ENCODE measurements around the gene FGF8. TPM values are rescaled to one million over a fixed set of nuclear protein-coding genes. Genes with fewer than 3 reads are reported as not detected.

Gene FGF8, protein sequence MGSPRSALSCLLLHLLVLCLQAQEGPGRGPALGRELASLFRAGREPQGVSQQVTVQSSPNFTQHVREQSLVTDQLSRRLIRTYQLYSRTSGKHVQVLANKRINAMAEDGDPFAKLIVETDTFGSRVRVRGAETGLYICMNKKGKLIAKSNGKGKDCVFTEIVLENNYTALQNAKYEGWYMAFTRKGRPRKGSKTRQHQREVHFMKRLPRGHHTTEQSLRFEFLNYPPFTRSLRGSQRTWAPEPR
- not detected for total RNA-seq

DNA sequence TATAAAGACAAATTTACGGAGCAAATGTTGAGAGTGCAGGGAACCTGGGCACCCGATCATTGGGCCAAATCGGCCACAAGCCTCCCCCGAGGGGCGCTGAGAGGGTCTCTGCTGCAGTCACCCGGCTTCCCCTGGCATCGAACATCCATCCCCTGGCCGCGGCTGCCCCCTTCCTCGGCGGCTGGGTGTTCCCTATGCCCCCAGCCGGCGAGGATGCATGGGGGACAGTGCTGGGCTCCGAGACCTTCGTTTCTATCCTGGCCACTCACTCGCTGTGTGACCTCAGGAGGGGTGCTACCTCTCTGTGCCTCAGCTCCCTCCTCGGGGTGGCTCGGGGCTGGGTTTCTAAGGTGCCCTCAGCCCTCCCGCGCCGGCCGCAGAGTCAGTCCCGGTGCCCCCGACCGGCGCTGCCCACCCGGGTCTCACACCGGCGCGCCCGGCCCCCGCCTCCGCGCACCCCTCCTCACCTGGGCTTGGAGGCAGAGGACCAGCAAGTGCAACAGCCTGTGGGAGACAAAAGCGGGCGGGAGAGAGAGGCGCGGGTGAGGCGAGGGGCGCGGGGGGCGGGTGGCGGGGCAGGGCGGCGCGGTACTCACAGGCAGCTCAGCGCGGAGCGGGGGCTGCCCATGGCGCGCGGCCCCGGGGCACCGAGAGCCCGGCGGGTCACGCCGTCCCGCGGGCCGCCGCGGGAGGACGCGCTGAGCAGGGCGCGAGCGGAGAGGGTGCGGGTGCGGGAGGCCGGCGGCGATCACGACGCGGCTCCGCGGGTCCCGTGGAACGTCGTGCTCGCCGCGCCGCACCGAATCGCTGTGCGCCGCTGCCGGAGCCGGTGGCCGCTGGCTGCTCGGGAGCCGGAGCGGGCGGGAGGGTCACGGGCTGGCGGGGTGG lies at the start of gene FGF8:
Gene FGF8, minus strand, starts transcription at position 842 of the 888 bp plus-strand sequence. Its CDS starts 214 bp downstream, at position 628.
- ATAC-seq (no peak), DNase-seq (ENCODE audit: low spot score) (no peak)
- H3K27me3 Mint-ChIP-seq = peaks cover 41 to 49% of the 10 kb centered on the region in 2 donors
- peaks cover 6% of the 10 kb centered on the region for H3K36me3 Mint-ChIP-seq
- H3K9me3 Mint-ChIP-seq = no peaks in the 10 kb centered on the region
- peaks cover 8 to 15% of the 10 kb centered on the region in 2 donors for H3K4me1 Mint-ChIP-seq (ENCODE audit: low read depth in 2 of 2)
- H3K27ac Mint-ChIP-seq = no peak within 1 kb of the TSS
- peak within 1 kb of the TSS; percentile 34 for H3K4me3 Mint-ChIP-seq

DNA sequence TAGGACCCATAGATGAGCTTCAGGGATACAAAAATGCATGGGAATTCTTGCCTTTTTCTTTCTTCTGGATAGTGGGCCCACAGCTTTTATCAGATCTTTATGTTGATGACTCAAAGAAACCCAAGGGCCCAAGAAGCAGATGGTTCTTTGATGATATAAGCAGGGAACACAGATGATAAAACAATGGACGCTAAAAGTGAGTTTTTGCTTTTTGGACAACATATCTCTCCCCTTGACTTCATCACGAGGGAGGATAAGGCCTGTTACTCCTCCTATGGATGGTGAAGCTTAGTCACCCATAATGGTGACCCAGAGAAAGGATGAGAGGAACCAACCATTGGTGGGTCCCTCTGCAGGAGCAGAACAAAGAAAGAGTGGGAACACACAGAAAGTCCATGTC lies 48.8 kb upstream of the FGF8 start:
- H3K27ac Mint-ChIP-seq = peak overlapping the region in 1 of 2 donors; percentile 26
- H3K27me3 Mint-ChIP-seq = no peaks in the 10 kb centered on the region
- ATAC-seq = no peak
- no peak overlapping the region for H3K4me3 Mint-ChIP-seq
- H3K9me3 Mint-ChIP-seq = no peaks in the 10 kb centered on the region
- H3K4me1 Mint-ChIP-seq (ENCODE audit: low read depth in 2 of 2) = peaks cover 1 to 10% of the 10 kb centered on the region in 2 donors
- no peak for DNase-seq (ENCODE audit: low spot score)
- no peaks in the 10 kb centered on the region for H3K36me3 Mint-ChIP-seq

DNA sequence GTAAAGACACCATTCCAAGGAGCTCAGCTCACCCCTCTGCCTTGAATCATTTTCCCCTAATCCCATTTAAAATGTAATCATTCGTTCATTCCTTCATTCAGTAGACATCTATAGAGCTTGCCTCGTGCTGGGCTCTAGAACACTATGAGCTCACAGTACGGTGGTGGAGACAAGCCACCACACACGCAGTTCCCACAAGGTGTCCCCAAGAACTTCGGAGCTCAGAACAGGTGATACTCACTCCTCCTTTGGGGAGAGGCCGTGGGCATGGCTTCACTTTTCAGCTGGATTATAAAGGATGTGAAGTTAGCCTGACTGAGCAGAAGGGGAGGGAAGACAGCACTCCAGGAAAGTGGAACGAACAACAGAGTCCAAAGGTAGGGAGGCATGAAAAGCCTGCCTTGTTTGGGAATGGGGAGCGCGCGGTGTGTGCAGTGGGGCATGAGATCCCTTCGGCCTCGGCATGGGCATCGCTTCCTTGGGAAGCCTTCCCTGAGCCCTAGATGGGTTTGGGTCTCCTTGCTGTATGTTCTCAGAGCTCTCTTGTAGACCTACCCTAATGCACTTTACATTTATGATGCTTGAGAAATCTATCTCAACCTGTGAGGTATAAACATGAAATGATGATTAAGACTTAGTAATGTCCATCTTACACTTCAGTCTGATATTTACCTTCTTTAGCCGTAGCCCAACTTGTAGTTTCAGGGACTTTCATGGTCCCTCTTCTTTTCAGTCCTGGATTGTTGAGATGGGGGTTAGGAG lies 43.1 kb upstream of the FGF8 start:
- DNase-seq (ENCODE audit: low spot score) (no peak), ATAC-seq (peak; percentile 7 to 44)
- Mint-ChIP-seq H3K36me3 (peaks cover 17% of the 10 kb centered on the region), H3K27me3 (no peaks in the 10 kb centered on the region), H3K27ac (peak overlapping the region; percentile 84 to 85), H3K9me3 (no peaks in the 10 kb centered on the region), H3K4me1 (ENCODE audit: low read depth in 2 of 2) (peaks cover 26 to 36% of the 10 kb centered on the region in 2 donors), H3K4me3 (peak overlapping the region; percentile 93)

DNA sequence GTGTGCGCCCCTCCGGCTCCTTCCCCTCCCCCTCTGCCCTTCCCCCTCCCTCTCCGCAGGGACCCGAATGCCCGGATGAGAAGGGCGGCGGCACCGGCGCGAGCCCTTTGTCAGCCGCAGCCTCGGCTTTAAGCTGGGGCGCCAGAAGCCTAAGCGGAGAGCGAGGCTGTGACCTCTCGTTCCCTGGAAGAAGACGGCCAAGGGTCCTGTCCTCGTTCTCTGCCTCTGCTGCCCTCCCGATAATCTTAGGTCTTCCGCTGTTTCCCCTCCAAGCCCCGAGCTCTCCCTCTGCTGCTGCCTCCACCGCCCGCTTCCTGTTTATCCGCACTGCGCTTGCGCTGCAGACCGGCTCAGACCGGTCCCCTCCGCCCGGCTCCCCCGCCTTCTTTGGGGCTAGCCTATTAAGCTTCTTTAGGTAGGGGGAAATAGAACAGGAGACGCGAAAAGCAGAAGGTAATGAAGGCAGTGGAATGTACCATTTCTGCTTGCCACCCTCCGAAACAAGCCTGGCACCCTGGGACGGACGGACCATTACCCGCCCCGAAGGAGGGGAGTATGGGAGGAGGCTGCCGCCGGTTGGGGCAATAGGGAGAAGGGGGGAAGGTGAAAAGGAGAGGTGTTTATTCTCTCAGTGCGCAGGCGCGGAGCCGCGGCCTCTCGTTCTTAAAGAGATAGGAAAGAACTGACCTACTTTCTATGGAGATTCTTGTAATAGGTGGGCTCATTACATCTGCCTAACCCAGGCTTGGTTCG lies 42.4 kb upstream of the FGF8 start, which contains the start of gene OGA:
Gene OGA, minus strand, starts transcription at position 326 of the 753 bp plus-strand sequence. CDS start 422 bp downstream, outside the sequence.
- Mint-ChIP-seq H3K4me1 (ENCODE audit: low read depth in 2 of 2) (peaks cover 32 to 44% of the 10 kb centered on the region in 2 donors), H3K9me3 (no peaks in the 10 kb centered on the region), H3K4me3 (peak within 1 kb of the TSS; percentile 93), H3K36me3 (peaks cover 17% of the 10 kb centered on the region), H3K27me3 (no peaks in the 10 kb centered on the region), H3K27ac (peak within 1 kb of the TSS; percentile 84 to 85)
- DNase-seq (ENCODE audit: low spot score) = peak; percentile 99
- peak; percentile 97 to 98 for ATAC-seq

DNA sequence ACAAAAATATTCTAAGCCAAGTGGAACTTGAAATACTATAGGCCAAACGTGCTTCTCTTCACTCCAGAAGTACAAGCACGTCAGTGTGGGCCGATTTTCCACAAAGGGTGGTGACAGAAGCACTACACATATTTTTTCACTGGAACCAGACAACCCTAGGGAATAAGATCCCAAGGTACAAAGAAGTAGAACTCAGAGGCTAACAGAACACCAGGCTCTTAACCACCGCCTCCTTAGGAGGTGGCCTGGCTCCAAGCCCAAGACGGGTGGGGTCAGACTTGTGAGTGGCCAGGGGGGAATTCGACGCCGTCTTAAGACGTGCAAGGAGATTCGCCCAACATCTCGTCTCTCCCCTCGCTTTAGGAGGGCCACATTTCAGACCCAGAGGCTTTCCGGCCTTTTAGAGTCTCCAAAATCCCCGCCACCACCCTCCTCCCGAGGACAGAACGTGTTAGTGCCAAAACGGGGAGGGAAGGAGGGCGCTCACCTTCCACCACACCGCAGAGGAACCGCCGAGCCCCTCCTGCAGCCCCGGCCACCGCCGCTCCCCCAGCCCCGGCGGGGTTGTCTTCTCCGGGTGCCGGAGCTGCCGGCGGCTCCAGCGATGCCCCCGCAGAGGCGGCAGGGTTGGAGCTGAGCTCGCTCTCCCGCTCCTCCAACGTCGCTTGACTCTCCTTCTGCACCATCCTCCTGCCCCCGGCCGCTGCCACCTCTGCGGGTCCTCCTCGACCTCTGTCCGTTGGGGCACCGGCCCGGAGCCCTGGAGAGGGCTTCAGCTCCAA lies 41.6 kb upstream of the FGF8 start:
- no peaks in the 10 kb centered on the region for H3K9me3 Mint-ChIP-seq
- peak; percentile 68 for DNase-seq (ENCODE audit: low spot score)
- ATAC-seq = peak in 1 of 2 donors; percentile 3
- H3K27me3 Mint-ChIP-seq = no peaks in the 10 kb centered on the region
- H3K4me3 Mint-ChIP-seq = peak overlapping the region; percentile 93
- peaks cover 17% of the 10 kb centered on the region for H3K36me3 Mint-ChIP-seq
- peaks cover 36 to 46% of the 10 kb centered on the region in 2 donors for H3K4me1 Mint-ChIP-seq (ENCODE audit: low read depth in 2 of 2)
- H3K27ac Mint-ChIP-seq = peak overlapping the region; percentile 84 to 85

DNA sequence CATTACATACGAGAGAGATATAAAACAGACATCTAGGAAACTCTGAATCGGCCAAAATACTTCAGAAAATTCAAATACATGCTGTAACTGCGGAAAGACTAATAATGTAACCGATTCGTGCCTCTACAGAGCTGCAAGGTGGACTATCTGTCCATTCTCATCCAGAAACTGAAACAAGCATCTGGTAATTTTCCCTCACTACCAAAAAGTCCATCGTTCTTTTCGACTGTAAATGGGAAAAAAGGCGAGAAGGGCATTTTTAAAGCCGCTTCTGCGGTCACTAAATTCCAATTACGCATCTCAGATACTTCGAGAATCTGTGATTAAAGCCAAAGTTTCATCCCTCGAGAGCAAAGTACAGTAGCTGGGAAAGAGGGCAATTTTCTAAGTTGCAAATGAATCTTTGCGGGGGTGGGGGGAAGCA lies 41.0 kb upstream of the FGF8 start:
- Mint-ChIP-seq H3K36me3 (peaks cover 17% of the 10 kb centered on the region), H3K27me3 (no peaks in the 10 kb centered on the region), H3K9me3 (no peaks in the 10 kb centered on the region), H3K4me1 (ENCODE audit: low read depth in 2 of 2) (peaks cover 37 to 46% of the 10 kb centered on the region in 2 donors), H3K4me3 (peak overlapping the region; percentile 93), H3K27ac (peak overlapping the region; percentile 84 to 85)
- DNase-seq (ENCODE audit: low spot score) = no peak
- no peak for ATAC-seq

DNA sequence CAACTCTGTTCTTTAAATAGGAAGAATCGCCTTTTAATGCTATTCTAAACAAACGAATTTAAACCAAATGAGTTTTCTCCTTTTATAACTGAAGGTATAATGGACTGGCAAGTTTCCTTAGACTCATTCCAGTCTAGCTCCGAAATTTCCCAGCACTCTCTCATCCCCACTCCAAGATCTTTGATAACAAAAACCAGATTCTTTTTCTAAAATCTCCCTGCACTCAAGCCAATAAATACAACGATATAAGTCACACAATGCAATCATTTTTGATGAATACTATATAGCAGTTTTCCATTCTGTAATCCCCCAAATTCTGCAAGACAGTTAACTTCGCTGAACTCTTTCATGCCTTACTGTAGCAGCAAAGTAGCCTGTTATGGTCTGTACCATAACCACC lies 40.5 kb upstream of the FGF8 start:
- H3K9me3 Mint-ChIP-seq = no peaks in the 10 kb centered on the region
- DNase-seq (ENCODE audit: low spot score) (no peak), ATAC-seq (no peak)
- H3K4me1 Mint-ChIP-seq (ENCODE audit: low read depth in 2 of 2) = peaks cover 33 to 46% of the 10 kb centered on the region in 2 donors
- H3K27me3 Mint-ChIP-seq = no peaks in the 10 kb centered on the region
- peak overlapping the region; percentile 93 for H3K4me3 Mint-ChIP-seq
- peaks cover 17% of the 10 kb centered on the region for H3K36me3 Mint-ChIP-seq
- H3K27ac Mint-ChIP-seq = peak overlapping the region; percentile 84 to 85

DNA sequence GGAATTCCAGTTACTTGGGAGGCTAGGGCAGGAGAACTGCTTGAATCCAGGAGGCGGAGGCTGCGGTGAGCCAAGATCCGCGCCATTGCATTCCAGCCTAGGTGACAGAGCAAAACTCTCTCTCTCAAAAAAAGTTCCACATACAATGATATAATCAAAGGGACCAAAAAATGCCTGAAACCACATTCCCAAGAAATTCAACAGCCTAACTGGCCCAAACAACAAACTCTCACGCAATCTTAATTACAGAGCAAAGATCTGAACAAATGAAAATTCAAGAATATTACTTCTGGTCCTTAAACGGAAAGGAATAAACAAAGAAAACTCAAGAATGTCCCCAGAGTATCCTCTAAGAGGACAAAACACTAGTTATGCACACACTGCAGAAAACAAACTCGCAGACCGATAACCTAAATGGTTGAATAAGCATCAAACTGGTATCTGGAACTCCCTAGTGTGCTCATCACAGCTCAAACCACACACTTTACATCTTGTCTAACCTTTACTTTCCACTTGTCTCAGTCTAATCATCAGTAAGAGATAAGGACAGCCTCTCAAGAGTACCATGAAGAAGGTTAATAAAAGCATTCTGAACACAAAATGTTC lies 38.7 kb upstream of the FGF8 start:
- peak overlapping the region; percentile 93 for H3K4me3 Mint-ChIP-seq
- ATAC-seq (no peak), DNase-seq (ENCODE audit: low spot score) (no peak)
- H3K4me1 Mint-ChIP-seq (ENCODE audit: low read depth in 2 of 2) = peaks cover 38 to 46% of the 10 kb centered on the region in 2 donors
- H3K27me3 Mint-ChIP-seq = no peaks in the 10 kb centered on the region
- H3K9me3 Mint-ChIP-seq = no peaks in the 10 kb centered on the region
- H3K36me3 Mint-ChIP-seq = peaks cover 17% of the 10 kb centered on the region
- peak overlapping the region; percentile 84 to 85 for H3K27ac Mint-ChIP-seq

DNA sequence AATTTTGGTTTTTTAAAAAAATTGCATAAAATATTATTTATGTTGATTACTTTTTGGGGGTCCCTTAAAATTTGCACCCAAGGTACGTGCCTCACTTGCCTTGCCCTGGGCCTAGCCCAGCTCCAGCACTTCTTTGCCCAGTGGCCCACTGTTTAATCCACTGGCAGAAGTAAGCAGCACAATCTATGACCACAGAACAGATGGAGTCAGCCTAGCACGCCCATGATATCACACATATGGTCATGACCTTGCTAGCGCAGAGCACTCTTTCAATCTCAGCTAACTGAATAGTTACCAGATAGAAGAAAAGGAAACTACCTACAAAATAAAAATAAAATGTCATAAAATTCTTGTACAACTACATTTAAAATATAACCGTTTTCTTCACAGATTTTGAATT lies 36.7 kb upstream of the FGF8 start:
- no peaks in the 10 kb centered on the region for H3K9me3 Mint-ChIP-seq
- no peaks in the 10 kb centered on the region for H3K27me3 Mint-ChIP-seq
- peaks cover 31 to 35% of the 10 kb centered on the region in 2 donors for H3K4me1 Mint-ChIP-seq (ENCODE audit: low read depth in 2 of 2)
- peaks cover 13% of the 10 kb centered on the region for H3K36me3 Mint-ChIP-seq
- DNase-seq (ENCODE audit: low spot score) (no peak), ATAC-seq (no peak)
- H3K27ac Mint-ChIP-seq = peak overlapping the region; percentile 17 to 85
- H3K4me3 Mint-ChIP-seq = no peak overlapping the region

DNA sequence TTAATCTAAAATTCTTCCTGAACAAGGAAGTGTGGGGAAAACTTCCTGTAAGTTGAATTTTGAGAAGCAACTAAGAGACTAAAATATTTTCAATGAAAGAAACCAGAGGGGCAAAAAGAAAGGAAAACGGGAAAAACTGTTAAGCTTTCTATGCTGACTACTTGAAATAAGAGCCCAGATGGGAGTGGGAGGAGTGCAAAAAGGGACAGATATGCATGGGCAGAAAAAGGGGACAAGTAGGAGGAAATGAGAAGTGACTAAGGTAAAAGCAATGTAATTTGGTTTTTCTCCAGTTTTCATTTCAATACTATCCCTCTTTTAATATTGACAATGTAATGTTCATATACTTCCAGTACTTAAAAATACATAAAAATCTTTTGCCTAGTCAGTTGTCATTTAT lies 31.2 kb upstream of the FGF8 start:
- H3K4me3 Mint-ChIP-seq = no peak overlapping the region
- peak overlapping the region; percentile 28 to 57 for H3K27ac Mint-ChIP-seq
- H3K27me3 Mint-ChIP-seq = no peaks in the 10 kb centered on the region
- ATAC-seq = no peak
- peaks cover 0 to 8% of the 10 kb centered on the region in 2 donors for H3K4me1 Mint-ChIP-seq (ENCODE audit: low read depth in 2 of 2)
- peaks cover 17% of the 10 kb centered on the region for H3K36me3 Mint-ChIP-seq
- DNase-seq (ENCODE audit: low spot score) = no peak
- H3K9me3 Mint-ChIP-seq = no peaks in the 10 kb centered on the region

DNA sequence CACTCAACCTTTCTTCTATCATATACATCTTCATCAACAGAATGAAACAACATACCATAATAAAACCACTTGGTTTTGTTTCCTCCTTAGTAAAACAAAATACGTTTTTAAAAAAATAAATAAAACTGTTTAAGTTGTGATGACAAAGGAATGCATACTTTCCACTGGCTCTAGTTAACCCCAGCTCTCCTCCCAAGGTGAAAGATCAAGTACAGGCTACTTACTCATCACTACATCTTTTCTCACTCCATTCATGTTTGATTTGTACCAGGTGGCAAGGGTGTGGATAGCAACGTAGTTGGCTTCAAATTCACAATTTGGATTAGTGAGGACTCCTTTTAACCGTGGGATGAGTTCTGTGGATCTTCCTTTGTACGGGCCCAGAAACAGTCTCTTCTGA lies 27.6 kb upstream of the FGF8 start:
- H3K27ac Mint-ChIP-seq = no peak overlapping the region
- no peaks in the 10 kb centered on the region for H3K9me3 Mint-ChIP-seq
- no peak for DNase-seq (ENCODE audit: low spot score)
- no peak overlapping the region for H3K4me3 Mint-ChIP-seq
- no peaks in the 10 kb centered on the region for H3K27me3 Mint-ChIP-seq
- H3K36me3 Mint-ChIP-seq = peaks cover 35% of the 10 kb centered on the region
- H3K4me1 Mint-ChIP-seq (ENCODE audit: low read depth in 2 of 2) = peaks cover 9 to 18% of the 10 kb centered on the region in 2 donors
- no peak for ATAC-seq
